IPS DF 4.7 (cell line): ENCODE measurements around the gene CMSS1.

Experiments
- DNase-seq: peaks from one replicate; pipeline ENCODE4 v3.0.0-alpha.2; 2013; ENCODE audit warnings: low spot score; ENCODE audit errors: extremely low read depth

Gene CMSS1

DNA sequence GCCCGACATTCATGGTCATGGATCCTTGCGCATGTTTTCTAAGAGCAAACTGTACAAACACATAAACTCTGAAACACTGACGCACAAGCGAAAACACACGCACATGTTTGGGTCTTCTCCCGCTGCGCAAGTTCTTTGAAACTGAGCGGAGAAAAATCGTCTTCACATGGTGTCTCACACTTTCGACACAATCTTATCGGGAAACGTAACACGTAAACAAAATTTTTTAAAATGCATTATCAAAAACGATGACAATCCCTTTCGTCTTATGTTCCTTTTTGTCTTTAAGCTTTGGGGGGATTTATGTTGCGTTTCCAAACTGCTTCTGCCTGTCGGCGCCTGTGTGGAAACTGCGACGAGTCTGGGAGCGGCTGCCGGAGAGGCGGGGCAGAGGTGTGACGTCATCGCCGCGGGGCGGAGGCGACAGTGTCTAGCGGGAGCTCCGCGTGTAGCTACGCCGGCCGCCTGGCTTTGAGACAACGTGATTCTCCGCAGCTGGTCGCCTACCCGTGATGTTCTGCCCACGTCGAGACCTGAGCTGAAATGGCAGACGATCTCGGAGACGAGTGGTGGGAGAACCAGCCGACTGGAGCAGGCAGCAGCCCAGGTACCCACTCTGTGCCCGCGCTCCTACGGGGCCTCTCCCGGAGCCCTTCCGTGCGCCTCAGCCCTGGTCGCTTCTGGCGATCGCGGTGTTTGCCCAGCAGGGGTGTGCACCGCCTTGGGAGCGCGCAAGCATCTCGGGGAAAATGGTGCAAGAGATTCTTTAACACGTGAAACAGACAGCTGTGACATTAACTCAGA is at the start of gene CMSS1:
CMSS1 (plus strand) TSS at position 426 of the 804 bp plus-strand sequence.
- DNase-seq, result no peak

GRCh38 chr3:99768126-99768525 is 49.5 kb upstream of the CMSS1 start:
- no peak for DNase-seq

DNA sequence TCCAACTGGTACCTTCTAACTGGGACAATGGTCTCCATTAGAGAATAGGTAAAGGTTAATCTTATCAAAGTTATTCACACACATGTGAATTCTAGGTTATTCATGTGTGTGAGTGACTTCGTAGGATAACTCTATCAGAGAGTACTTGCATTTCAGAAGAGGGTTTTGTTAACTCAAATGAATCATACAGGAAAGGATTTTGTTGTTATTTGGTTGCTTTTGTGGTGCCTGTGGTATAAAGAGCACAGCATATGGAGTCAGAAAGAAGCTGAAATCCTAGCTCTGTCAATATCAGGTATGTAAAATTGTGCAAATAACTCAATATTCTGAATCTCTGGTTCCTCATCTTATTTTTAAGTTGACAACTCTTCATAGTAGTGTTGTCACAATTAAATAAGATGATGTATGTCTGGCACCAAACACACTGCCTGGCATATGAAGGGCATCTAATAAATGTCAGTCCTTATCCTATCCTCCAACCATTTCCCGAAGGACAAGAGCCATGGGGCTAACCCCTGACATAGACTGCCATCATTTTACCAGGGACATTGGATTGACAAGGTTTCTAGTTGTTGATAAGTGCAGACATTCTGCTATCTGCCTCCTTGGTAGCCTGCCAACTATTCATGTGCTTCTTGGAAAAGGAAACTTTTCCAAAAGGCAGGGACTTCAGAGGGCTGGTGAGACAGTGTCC is 48.7 kb upstream of the CMSS1 start:
- DNase-seq, result no peak

GRCh38 chr3:99772171-99772570 is 45.5 kb upstream of the CMSS1 start:
- no peak for DNase-seq

GRCh38 chr3:99772671-99773070 is 45.0 kb upstream of the CMSS1 start:
- DNase-seq, result no peak

GRCh38 chr3:99774467-99774866 is 43.2 kb upstream of the CMSS1 start:
- DNase-seq, result no peak

GRCh38 chr3:99776516-99777209 is 41.0 kb upstream of the CMSS1 start:
- DNase-seq, result no peak

- DNase-seq, result no peak
Measured at GRCh38 chr3:99777210-99777549, 40.5 kb upstream of the CMSS1 start.

- no peak for DNase-seq
Measured at GRCh38 chr3:99777708-99778107, 40.0 kb upstream of the CMSS1 start.

DNA sequence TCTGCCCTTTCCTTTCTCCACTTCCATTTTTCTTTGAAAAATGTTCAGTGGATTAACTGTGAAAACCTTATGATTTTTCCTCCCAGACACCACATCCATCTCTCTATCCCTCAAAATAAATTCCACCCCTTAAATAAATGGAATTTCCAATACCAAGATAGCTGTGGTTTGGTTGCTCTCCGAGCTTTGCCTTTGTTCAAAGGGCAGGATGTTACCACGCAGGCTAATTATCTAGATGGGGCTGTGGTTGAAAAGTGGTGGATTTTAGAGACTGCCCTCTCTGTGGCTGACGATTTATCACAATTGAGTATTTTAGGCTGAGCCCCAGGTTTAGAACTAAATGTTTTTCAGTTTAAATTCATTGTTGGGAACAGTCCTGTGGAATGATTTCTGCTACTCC is 36.9 kb upstream of the CMSS1 start:
- no peak for DNase-seq

DNA sequence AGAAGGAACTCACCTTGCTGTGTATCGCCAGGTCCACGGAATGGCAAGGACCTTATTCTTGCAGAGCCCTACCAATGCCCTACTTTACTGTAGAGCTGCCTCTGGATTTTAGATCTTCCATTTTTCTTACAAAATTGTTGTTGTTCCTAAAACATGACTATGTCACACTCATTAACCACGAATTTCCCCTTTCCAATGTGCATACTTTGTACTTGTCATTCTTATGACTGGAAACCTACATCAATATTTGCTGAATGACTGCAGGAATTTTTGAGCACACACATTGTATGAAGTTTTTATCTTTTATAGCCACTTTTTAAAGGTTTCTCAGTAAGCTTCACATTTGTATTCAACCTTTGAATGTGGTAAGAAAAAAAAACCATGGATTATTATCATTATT is 35.9 kb upstream of the CMSS1 start:
- DNase-seq, result no peak

DNA sequence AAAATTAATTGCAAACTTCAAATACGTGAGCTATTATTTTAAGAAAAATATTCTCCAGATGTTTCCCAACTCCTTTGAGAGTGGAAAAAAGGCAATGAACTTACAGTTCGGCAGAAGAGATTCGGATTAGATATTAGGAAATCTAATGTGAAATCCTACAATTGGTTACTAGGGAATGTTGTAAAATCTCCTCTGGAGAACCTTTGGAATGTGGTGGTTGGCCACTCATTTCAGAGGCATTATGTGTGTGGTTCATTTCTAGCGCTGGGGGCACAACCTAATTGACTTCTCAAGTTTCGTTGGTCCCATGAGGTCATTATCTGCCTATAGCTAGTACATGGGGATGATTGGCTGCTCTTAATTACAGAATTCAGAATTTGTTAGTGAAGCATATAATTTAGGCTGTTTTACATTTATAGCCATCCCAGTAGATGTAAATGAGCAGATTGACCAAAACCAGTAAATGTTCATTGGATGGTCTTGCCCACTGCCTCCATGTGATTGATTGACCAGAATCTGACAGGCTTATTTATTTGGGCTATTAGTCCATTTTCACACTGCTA is 34.6 kb upstream of the CMSS1 start:
- no peak for DNase-seq

DNA sequence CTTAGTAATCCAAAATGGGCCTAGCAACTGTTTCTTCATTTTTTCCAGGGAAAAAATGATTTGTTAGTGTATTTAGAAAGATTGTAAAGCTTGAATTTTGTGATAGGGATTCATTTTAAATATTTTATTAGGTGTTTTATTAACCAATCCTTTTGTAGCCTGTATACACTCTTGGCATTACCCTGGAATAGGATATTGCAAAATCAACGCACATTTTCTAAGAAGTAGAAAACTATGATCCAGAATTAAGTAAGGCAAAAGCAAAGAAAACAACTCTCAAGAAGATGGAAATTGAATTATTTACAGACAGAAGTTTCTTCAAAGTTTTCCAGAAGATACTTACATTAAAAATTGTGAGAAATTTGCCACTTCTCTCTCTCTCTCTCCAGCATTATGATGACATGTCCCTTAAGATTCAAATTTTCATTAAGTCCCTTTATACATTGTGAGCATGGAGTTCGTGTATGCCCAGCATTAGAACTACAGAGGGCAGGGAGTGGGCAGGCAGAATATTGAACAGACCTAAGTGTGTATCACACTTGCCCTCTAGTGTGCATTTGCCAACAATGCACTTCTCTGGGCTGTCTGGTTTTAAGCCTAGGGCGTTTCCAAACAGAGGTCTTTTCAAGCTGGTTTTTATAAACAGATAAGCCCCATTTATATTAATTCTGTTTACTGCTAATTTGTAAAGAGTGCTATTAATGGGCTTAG is 28.5 kb upstream of the CMSS1 start:
- DNase-seq, result no peak

DNA sequence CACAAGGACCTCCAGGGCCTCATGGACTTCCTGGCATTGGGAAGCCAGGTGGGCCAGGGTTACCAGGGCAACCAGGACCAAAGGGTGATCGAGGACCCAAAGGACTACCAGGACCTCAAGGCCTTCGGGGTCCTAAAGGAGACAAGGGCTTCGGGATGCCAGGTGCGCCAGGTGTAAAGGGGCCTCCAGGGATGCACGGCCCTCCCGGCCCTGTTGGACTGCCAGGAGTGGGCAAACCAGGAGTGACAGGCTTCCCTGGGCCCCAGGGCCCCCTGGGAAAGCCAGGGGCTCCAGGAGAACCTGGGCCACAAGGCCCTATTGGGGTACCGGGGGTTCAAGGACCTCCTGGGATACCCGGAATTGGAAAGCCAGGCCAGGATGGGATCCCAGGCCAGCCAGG is 23.2 kb upstream of the CMSS1 start:
- no peak for DNase-seq

DNA sequence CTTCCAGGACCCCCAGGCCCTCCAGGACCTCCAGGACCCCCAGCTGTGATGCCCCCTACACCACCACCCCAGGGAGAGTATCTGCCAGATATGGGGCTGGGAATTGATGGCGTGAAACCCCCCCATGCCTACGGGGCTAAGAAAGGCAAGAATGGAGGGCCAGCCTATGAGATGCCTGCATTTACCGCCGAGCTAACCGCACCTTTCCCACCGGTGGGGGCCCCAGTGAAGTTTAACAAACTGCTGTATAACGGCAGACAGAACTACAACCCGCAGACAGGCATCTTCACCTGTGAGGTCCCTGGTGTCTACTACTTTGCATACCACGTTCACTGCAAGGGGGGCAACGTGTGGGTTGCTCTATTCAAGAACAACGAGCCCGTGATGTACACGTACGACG is 22.1 kb upstream of the CMSS1 start:
- no peak for DNase-seq

DNA sequence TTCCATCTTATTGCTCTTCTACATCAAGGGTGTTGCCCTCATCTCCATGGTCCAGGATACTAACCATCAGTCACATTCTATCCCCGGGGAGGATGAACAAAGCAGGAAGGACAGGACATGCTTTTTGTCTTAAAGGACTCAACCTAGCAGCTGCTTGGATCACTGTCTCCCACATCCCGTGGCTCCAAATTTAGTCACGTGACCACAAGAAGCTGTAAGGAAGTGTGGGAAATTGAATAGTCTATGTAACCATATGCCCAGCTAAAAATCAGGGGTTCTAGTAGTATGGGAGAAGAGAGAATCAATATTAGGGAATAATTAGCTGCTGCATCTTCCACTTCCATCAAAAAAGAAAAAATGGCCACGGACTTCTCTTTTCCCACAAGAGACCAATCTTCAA is 18.2 kb upstream of the CMSS1 start:
- DNase-seq, result no peak

- DNase-seq, result no peak
Measured at GRCh38 chr3:99803297-99803696, 14.4 kb upstream of the CMSS1 start.

- no peak for DNase-seq
Measured at GRCh38 chr3:99805160-99805559, 12.5 kb upstream of the CMSS1 start.

- DNase-seq, result no peak
Measured at GRCh38 chr3:99808163-99808794, 9.4 kb upstream of the CMSS1 start.

DNA sequence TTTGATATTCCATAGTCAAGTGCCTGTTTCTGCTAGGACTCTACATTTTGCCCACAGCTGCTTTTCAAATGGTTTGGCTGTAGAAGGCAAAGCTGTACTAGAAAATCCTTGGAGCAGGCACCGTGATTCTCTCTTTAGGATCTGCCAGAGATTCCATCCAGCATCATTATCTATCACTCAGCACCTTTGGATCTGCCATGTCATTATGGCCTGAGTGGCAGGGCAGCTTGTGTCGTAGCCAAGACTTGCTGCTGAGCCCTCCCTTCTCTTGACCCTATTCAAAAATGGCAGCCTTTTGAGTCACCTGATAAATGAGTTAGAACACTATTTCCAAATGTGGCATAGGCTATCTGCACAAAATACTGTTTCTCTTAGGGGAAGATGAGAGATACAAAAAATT is 8.1 kb upstream of the CMSS1 start:
- no peak for DNase-seq

GRCh38 chr3:99810403-99810802 is 7.3 kb upstream of the CMSS1 start:
- no peak for DNase-seq
